EL (cell line): ENCODE data around the gene ARID4B.
"Not testable (repeated sequence)": the region's sequence is repeated elsewhere in the genome, so short reads cannot be mapped to it uniquely, and the experiment has no call there.

Source experiments
- DNase-seq: peaks from one replicate; pipeline ENCODE4 v3.0.0-alpha.2; 2016

The ARID4B gene

DNA sequence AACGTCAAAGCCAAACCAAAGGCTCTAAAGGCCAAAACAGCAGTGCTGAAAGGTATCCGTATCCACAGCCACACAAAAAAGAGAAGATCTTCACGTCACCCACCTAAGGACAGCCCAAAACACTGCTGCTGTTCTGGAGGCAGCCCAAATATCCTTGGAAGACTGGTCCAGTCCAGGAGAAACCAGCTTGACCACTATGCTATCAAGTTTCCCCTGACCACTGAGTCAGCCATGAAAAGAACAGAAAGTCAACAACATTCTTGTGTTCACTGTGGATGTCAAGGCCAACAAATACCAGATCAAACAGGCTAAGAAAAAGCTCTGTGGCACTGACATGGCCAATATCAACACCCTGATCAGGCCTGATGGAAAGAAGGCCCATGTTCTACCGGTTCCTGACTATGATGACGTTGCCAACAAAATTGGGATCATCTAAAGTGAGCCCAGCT is 32.1 kb downstream of the ARID4B start:
- DNase-seq: peak; percentile 30

- DNase-seq: no peak
These were observed 34.5 kb downstream of the ARID4B start for GRCh38 chr1:235293322-235293942.

GRCh38 chr1:235292790-235293189 is 35.2 kb downstream of the ARID4B start:
- no peak for DNase-seq

DNA sequence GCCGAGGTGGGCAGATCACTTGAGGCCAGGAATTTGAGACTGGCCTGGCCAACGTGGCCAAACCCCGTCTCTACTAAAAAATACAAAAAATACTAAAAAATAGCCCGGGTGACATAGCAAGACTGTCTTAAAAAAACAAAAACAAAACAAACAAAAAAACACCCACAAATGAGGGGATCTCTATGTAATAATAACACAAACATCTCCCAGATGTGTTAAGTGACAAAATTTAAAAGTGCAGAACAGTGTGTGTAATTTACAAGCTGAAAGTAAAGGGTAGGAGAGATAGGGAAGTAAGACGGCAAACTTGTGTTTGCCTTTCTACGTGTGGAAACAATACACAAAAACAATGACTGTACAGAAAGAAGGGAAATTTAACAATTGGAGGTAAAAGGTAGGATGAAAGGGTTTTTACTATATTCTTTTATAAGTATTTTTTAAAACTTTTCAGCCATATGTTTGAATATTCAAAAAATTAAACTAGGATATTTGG is 36.3 kb downstream of the ARID4B start:
- DNase-seq: no peak

- DNase-seq: no peak
These were observed 37.1 kb downstream of the ARID4B start for GRCh38 chr1:235290740-235291502.

DNA sequence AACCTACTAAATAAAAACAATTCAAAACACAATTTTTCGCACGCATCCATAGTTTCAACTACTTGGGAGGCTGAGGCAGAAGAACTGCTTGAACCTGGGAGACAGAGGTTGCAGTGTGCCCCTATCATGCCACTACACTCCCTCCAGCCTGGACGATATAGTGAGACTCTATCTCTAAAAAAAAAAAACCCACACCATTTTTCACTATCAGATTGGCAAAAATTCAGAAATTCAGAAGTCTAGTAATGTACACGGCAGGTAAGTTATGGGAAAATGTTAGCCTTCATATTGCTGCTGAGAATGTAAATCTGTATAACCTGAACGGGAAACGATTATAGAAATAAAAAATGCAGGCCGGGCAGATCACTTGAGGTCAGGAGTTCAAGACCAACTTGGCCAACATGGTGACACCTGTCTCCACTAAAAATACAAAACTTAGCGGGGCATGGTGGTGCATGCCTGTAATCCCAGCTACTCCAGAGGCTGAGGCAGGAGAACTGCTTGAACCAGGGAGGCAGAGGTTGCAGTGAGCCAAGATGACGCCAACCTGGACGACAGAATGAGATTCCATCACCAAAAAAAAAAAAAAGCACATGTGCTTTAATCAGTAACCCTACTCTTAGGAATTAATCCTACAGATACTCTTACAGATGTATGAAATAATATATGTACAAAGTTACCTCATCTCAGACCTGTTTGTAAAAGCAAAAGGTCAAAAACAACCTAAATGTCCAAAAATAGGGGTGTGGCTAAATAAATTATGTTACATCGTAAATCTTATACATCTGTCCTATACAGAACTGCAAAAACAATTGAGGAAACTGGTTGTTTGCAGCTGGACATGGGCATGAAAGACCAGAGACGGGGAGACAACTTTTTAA is 37.9 kb downstream of the ARID4B start:
- DNase-seq: no peak

- DNase-seq: no peak
These were observed 40.6 kb downstream of the ARID4B start for GRCh38 chr1:235287208-235287882.

DNA sequence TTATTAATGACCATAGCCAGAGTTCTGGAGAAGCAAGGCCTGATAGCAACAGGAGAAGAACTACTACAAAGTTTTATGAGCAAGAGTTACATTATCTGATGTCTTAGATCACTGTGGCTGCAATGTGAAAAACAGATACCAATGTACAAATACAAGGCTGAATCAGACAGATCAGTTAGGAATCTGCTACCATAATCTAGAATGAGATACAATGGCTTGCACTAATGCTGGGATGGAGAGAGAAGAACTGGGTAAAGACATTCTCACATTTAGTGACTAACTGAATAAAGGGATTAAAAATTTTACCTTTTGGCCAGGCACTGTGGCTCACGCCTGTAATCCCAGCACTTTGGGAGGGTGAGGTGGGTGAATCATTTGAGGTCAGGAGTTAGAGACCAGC is 41.3 kb downstream of the ARID4B start:
- no peak for DNase-seq

- no peak for DNase-seq
These were observed 43.7 kb downstream of the ARID4B start for GRCh38 chr1:235284231-235284769.

DNA sequence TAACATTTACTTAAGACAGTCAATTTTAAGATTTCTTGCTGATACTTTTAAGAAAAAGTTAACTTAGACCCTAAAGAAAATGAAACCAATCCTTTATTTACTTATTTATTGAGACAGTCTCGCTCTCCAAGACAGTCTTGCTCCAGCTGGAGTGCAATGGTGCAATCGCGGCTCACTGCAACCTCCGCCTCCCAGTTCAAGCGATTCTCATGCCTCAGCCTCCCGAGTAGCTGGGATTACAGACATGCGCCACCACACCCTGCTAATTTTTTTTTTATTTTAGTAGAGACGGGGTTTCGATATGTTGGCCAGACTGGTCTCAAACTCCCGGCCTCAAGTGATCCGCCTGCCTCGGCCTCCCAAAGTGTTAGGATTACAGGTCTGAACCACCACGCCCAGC is 44.3 kb downstream of the ARID4B start:
- not testable (repeated sequence) for DNase-seq

DNA sequence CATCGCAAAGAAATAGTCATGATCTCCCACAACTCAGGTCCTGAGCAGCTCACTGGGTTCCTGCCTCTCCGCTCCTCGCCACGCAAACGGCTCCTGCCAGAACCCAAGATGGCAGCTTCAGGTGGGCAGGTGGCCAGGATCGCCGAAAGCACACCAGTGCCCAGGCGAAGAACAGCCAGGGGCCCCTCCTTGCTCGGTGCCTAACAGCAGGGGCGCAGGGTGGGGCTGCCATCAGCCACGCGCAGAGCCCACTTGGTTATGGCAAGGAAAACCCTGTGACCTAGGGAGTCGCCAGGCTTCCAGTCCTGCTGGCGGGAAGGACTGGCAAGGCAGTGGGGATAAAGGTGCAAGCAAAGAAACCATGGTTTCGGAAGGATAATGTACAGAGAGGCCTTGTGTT is 47.5 kb downstream of the ARID4B start:
- no peak for DNase-seq

GRCh38 chr1:235279694-235280093 is 48.3 kb downstream of the ARID4B start:
- no peak for DNase-seq

DNA sequence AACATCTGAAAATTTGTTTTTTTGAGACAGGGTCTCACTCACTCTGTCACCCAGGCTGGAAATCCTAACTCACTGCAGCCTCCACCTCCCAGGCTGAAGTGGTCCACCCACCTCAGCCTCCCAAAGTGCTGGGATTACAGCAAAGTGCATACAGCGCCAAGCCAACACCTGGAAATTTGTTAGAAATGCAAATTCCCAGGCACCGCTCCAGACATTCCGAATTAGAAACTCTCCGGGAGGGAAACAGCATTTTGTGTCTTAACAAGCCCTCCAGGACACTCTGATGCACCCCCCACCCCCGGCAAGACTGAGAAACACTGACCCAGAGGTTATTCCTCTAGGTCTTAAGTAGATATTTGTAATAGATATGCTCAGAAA is 49.1 kb downstream of the ARID4B start:
- no peak for DNase-seq

GRCh38 chr1:235278233-235278914 is 49.6 kb downstream of the ARID4B start:
- DNase-seq: no peak

DNA sequence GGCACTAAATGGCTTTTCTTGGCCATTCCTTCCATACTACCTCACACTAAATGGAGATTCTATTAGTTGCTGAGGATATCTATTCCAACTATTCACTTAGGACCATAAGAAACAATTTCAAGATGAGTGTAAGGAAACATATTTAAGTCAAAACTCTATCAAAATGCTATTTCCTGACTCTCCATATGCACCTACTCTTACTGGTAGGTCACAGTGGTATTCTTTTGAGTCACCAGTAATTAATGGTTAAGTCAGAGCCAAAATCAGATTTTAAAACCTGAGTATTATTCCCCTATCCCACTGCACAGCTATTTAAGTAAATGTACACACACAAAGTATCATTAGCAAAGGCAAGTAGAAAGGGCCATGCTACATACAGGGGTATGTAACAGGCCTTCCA is 50.3 kb downstream of the ARID4B start:
- no peak for DNase-seq

- no peak for DNase-seq
These were observed 52.1 kb downstream of the ARID4B start for GRCh38 chr1:235275836-235276235.

DNA sequence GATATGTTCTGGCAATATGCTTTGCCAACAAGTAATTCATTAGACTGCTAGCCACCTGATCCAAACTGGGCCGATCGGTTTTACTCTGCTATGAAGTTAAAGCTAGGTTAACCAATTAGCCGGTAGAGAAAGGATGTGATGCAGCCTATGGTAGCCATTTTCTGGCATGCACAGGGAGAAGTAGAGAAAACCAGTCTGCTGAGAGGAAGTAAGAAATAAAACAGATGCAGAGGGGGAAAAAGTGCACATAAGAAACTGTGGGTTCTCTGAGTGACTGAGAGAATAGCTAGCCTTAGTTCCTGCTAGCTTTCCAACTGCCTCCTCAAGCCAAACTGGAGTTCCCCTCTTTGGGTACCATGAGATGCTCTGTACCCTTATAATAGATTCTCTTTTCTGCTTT is 52.8 kb downstream of the ARID4B start:
- DNase-seq: no peak

DNA sequence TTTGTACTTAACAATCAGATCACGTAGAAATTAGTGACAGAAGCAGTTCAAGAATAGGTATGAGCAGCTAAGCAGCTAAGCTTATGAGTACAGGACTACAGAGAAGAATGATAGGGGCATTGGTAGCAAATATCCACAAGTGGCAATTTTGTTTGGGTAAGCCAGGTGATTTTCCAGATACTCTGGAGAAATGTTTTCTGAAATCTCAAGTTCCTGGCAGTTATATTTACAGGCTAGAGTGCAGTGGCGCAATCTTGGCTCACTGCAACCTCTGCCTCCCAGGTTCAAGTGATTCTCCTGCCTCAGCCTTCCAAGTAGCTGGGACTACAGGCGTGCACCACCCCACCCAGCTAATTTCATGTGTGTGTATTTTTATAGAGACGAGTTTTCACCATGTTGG is 55.1 kb downstream of the ARID4B start:
- DNase-seq: no peak

GRCh38 chr1:235270625-235271024 is 57.4 kb downstream of the ARID4B start:
- peak; percentile 37 for DNase-seq

DNA sequence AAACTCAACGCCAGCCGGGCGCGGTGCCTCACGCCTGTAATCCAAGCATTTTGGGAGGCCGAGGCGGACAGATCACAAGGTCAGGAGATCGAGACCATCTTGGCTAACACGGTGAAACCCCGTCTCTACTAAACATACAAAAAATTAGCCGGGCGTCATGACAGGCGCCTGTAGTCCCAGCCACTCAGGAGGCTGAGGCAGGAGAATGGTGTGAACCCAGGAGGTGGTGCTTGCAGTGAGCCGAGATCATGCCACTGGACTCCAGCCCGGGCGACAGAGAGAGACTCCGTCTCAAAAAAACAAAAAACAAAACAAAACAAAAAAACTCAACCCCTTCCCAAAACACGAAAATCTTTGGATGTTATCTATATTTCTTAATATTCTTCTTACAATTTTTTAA is 58.0 kb downstream of the ARID4B start:
- DNase-seq: not testable (repeated sequence)

DNA sequence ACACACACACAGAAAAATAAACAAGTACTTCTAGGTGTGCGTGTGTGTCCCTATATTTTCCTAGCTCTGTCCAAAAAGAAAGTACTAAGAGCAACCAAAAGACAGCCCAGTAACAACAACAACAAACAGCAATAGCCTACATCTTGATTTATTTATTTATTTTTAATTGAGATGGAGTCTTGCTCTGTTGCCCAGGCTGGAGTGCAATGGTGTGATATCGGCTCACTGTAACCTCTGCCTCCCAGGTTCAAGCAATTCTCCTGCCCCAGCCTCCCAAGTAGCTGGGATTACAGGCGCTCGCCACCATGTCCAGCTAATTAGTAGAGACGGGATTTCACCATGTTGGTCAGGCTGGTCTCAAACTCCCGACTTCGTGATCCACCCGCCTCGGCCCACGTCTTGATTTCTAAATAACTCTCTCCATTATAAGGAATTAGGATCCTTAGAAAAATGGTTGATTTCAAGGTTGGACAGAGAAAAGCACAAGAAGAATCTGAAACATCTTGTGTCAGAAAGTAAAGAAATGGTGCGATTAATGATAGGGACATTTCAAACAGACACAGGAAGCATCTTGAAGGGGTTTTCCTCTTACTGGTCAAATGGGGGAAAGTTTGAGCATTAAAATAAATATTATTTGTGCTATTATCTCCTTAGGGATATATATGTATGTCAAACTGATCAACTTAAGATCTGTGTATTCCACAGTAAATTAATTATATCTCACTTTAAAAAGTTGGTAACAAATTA is 59.4 kb downstream of the ARID4B start:
- DNase-seq: no peak
